Activated CD4-positive, CD25-positive, alpha-beta regulatory T cell treated with anti-CD3 and anti-CD28 coated beads, Interleukin-2, amount 50 U/mL, for 16 hours (primary cell): ENCODE data around the gene ARRB1.
A peak's percentile ranks its signal among the peaks of the same experiment; 100 is the strongest.
"Not testable (repeated sequence)": the region's sequence is repeated elsewhere in the genome, so short reads cannot be mapped to it uniquely, and the experiment has no call there.

ENCODE experiments used
- DNase-seq: peaks from one replicate; pipeline ENCODE4 v3.0.0-alpha.2; 2020; ENCODE audit warnings: low read depth, low spot score

Gene ARRB1

GRCh38 chr11:75276186-75276585 is 75.3 kb downstream of the ARRB1 start:
- no peak for DNase-seq

GRCh38 chr11:75275581-75275980 is 75.9 kb downstream of the ARRB1 start:
- peak; percentile 43 for DNase-seq

GRCh38 chr11:75274716-75275115 is 76.7 kb downstream of the ARRB1 start:
- DNase-seq, result not testable (repeated sequence)

GRCh38 chr11:75273411-75274391 is 77.8 kb downstream of the ARRB1 start:
- no peak for DNase-seq

- no peak for DNase-seq
These were observed 78.6 kb downstream of the ARRB1 start for GRCh38 chr11:75272821-75273301.

GRCh38 chr11:75272391-75272790 is 79.1 kb downstream of the ARRB1 start:
- no peak for DNase-seq

GRCh38 chr11:75271730-75272129 is 79.7 kb downstream of the ARRB1 start:
- no peak for DNase-seq

- DNase-seq, result no peak
These were observed 80.5 kb downstream of the ARRB1 start for GRCh38 chr11:75270896-75271418.

GRCh38 chr11:75269896-75270295 is 81.6 kb downstream of the ARRB1 start:
- DNase-seq, result no peak

GRCh38 chr11:75269367-75269660 is 82.1 kb downstream of the ARRB1 start:
- no peak for DNase-seq

- DNase-seq, result no peak
These were observed 82.7 kb downstream of the ARRB1 start for GRCh38 chr11:75268626-75269366.

GRCh38 chr11:75267171-75267970 is 84.1 kb downstream of the ARRB1 start:
- no peak for DNase-seq

GRCh38 chr11:75265851-75266531 is 85.5 kb downstream of the ARRB1 start:
- no peak for DNase-seq

- no peak for DNase-seq
These were observed 86.5 kb downstream of the ARRB1 start for GRCh38 chr11:75264971-75265370.

GRCh38 chr11:75264356-75264755 is 87.1 kb downstream of the ARRB1 start:
- DNase-seq, result no peak

- DNase-seq, result no peak
These were observed 87.5 kb downstream of the ARRB1 start for GRCh38 chr11:75263944-75264349.

GRCh38 chr11:75262961-75263852 is 88.3 kb downstream of the ARRB1 start:
- DNase-seq, result no peak

- no peak for DNase-seq
These were observed 89.0 kb downstream of the ARRB1 start for GRCh38 chr11:75262436-75262835.

- DNase-seq, result no peak
These were observed 89.5 kb downstream of the ARRB1 start for GRCh38 chr11:75261902-75262361.
